Right forelimb (tissue), 1 donor: ENCODE measurements around the gene LOXHD1.

ENCODE experiments used
- DNase-seq: peaks from one replicate; pipeline ENCODE4 v3.0.0-alpha.2; 2018

Gene LOXHD1

GRCh38 chr18:46627136-46627535 lies 29.9 kb downstream of the LOXHD1 start:
- DNase-seq = no peak

- no peak for DNase-seq
Observed at GRCh38 chr18:46625069-46625468, 32.0 kb downstream of the LOXHD1 start.

GRCh38 chr18:46624127-46624526 lies 32.9 kb downstream of the LOXHD1 start:
- no peak for DNase-seq

- DNase-seq = no peak
Observed at GRCh38 chr18:46623541-46623940, 33.5 kb downstream of the LOXHD1 start.

GRCh38 chr18:46622999-46623398 lies 34.0 kb downstream of the LOXHD1 start:
- no peak for DNase-seq

GRCh38 chr18:46622451-46622850 lies 34.6 kb downstream of the LOXHD1 start:
- no peak for DNase-seq

GRCh38 chr18:46621871-46622270 lies 35.1 kb downstream of the LOXHD1 start:
- DNase-seq = no peak

GRCh38 chr18:46621111-46621766 lies 35.8 kb downstream of the LOXHD1 start:
- DNase-seq = no peak

- no peak for DNase-seq
Observed at GRCh38 chr18:46619559-46619958, 37.5 kb downstream of the LOXHD1 start.

- DNase-seq = no peak
Observed at GRCh38 chr18:46615720-46616119, 41.3 kb downstream of the LOXHD1 start.

- no peak for DNase-seq
Observed at GRCh38 chr18:46609048-46609447, 48.0 kb downstream of the LOXHD1 start.

GRCh38 chr18:46607926-46608325 lies 49.1 kb downstream of the LOXHD1 start:
- no peak for DNase-seq

GRCh38 chr18:46601141-46601805 lies 55.7 kb downstream of the LOXHD1 start:
- DNase-seq = no peak

- no peak for DNase-seq
Observed at GRCh38 chr18:46596119-46596518, 60.9 kb downstream of the LOXHD1 start.

GRCh38 chr18:46591783-46592391 lies 65.1 kb downstream of the LOXHD1 start:
- DNase-seq = no peak

- no peak for DNase-seq
Observed at GRCh38 chr18:46590103-46590502, 66.9 kb downstream of the LOXHD1 start.

GRCh38 chr18:46588971-46589660 lies 67.9 kb downstream of the LOXHD1 start:
- DNase-seq = no peak

GRCh38 chr18:46587600-46587999 lies 69.4 kb downstream of the LOXHD1 start:
- no peak for DNase-seq

- DNase-seq = no peak
Observed at GRCh38 chr18:46583711-46584110, 73.3 kb downstream of the LOXHD1 start.

GRCh38 chr18:46581648-46582047 lies 75.4 kb downstream of the LOXHD1 start:
- DNase-seq = no peak

- DNase-seq = no peak
Observed at GRCh38 chr18:46578987-46579386, 78.0 kb downstream of the LOXHD1 start.

- DNase-seq = no peak
Observed at GRCh38 chr18:46577546-46577945, 79.5 kb downstream of the LOXHD1 start.

GRCh38 chr18:46575851-46576250 lies 81.2 kb downstream of the LOXHD1 start:
- no peak for DNase-seq

GRCh38 chr18:46574743-46575115 lies 82.3 kb downstream of the LOXHD1 start:
- DNase-seq = no peak
